ENCODE results near the gene NKAIN2. TPM values are rescaled to one million over a fixed set of nuclear protein-coding genes. Genes with fewer than 3 reads are reported as not detected.

Gene NKAIN2
- total RNA-seq, 1 experiment from 2014 or later, result not detected

DNA sequence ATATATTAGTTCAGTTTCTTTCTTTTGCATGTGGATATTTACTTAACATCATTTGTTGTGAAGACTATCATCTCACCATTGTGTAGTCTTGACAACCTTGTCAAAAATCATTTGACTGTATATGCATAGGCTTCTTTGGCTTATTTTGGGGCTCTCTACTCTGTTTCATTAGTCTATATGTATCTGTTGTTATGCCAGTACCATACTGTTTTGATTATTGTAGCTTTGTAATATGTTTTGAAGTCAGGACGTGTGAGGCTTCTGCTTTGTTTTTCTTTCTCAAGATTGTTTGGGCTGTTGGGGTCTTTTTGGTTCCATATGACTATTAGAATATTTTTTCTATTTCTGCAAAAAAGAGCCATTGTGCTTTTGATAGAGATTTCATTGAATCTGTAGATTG, 870.4 kb downstream of the NKAIN2 start:
- Mint-ChIP-seq H3K27ac (ENCODE audit: unreplicated experiment) (no peak overlapping the region), H3K9me3 (ENCODE audit: low read depth, unreplicated experiment) (peaks cover 8% of the 10 kb centered on the region), H3K4me3 (ENCODE audit: low read depth, unreplicated experiment) (no peak overlapping the region), H3K27me3 (ENCODE audit: unreplicated experiment) (no peaks in the 10 kb centered on the region), H3K4me1 (ENCODE audit: low read depth, unreplicated experiment) (peaks cover 10% of the 10 kb centered on the region), H3K36me3 (ENCODE audit: insufficient read depth, unreplicated experiment) (no peaks in the 10 kb centered on the region)
- TF ChIP-seq, protein P1, sequence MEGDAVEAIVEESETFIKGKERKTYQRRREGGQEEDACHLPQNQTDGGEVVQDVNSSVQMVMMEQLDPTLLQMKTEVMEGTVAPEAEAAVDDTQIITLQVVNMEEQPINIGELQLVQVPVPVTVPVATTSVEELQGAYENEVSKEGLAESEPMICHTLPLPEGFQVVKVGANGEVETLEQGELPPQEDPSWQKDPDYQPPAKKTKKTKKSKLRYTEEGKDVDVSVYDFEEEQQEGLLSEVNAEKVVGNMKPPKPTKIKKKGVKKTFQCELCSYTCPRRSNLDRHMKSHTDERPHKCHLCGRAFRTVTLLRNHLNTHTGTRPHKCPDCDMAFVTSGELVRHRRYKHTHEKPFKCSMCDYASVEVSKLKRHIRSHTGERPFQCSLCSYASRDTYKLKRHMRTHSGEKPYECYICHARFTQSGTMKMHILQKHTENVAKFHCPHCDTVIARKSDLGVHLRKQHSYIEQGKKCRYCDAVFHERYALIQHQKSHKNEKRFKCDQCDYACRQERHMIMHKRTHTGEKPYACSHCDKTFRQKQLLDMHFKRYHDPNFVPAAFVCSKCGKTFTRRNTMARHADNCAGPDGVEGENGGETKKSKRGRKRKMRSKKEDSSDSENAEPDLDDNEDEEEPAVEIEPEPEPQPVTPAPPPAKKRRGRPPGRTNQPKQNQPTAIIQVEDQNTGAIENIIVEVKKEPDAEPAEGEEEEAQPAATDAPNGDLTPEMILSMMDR (IDR thresholded peaks at IDR 0.05; ENCODE audit: unreplicated experiment), result no peak
- DNase-seq, result no peak
- CTCF ChIA-PET, result no interaction called here
- intact Hi-C loops (cut with micrococcal nuclease; ENCODE audit: unreplicated experiment), result no loop called here
- BruUV-seq (replicated peaks), result no TSS peak

DNA sequence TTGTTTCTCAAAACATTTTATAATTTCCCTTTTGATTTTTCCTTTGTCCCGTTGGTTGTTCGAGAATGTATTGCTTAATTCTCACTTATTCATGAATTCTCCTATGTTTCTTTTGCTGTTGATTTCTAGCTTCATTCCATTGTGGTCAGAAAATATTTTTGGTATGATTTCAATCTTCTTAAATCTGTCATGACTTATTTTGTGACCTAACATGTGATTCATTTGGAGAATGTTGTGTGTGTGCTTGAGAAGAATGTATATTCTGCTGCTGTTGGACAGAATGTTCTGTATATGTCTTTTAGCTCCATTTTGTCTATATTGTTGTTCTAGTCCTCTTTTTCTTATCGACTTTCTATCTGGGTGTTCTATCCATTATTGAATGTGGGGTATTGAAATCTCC, 872.4 kb downstream of the NKAIN2 start:
- no TSS peak for BruUV-seq (replicated peaks)
- Mint-ChIP-seq H3K27ac (ENCODE audit: unreplicated experiment) (no peak overlapping the region), H3K4me1 (ENCODE audit: low read depth, unreplicated experiment) (peaks cover 10% of the 10 kb centered on the region), H3K9me3 (ENCODE audit: low read depth, unreplicated experiment) (peaks cover 8% of the 10 kb centered on the region), H3K36me3 (ENCODE audit: insufficient read depth, unreplicated experiment) (no peaks in the 10 kb centered on the region), H3K4me3 (ENCODE audit: low read depth, unreplicated experiment) (no peak overlapping the region), H3K27me3 (ENCODE audit: unreplicated experiment) (no peaks in the 10 kb centered on the region)
- intact Hi-C loops (cut with micrococcal nuclease; ENCODE audit: unreplicated experiment), result no loop called here
- DNase-seq, result no peak
- TF ChIP-seq, protein P1 (IDR thresholded peaks at IDR 0.05; ENCODE audit: unreplicated experiment), result no peak
- CTCF ChIA-PET, result no interaction called here

DNA sequence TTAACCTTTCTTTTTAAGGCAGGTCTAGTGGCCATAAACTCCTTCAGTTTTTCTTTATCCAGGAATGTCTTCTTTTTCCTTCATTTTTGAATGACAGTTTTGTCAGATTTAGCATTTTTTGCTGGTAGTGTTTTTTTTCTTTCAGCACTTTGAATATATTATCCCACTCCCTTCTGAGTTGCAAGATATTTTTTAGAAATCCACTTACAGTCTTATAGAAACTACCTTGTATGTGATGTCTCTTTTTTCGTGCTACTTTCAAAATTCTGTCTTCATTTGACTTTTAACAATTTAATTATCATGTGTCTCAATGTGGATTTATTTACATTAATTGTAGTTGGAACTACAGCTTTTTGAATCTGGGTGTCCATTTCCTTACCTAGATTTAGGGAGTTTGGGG, 874.2 kb downstream of the NKAIN2 start:
- CTCF ChIA-PET, result no interaction called here
- H3K36me3 Mint-ChIP-seq (ENCODE audit: insufficient read depth, unreplicated experiment), result no peaks in the 10 kb centered on the region
- no TSS peak for BruUV-seq (replicated peaks)
- no peak overlapping the region for H3K27ac Mint-ChIP-seq (ENCODE audit: unreplicated experiment)
- H3K9me3 Mint-ChIP-seq (ENCODE audit: low read depth, unreplicated experiment), result peaks cover 8% of the 10 kb centered on the region
- peaks cover 10% of the 10 kb centered on the region for H3K4me1 Mint-ChIP-seq (ENCODE audit: low read depth, unreplicated experiment)
- no peaks in the 10 kb centered on the region for H3K27me3 Mint-ChIP-seq (ENCODE audit: unreplicated experiment)
- TF ChIP-seq, protein P1 (IDR thresholded peaks at IDR 0.05; ENCODE audit: unreplicated experiment), result no peak
- no peak overlapping the region for H3K4me3 Mint-ChIP-seq (ENCODE audit: low read depth, unreplicated experiment)
- DNase-seq, result no peak
- intact Hi-C loops (cut with micrococcal nuclease; ENCODE audit: unreplicated experiment), result no loop called here

DNA sequence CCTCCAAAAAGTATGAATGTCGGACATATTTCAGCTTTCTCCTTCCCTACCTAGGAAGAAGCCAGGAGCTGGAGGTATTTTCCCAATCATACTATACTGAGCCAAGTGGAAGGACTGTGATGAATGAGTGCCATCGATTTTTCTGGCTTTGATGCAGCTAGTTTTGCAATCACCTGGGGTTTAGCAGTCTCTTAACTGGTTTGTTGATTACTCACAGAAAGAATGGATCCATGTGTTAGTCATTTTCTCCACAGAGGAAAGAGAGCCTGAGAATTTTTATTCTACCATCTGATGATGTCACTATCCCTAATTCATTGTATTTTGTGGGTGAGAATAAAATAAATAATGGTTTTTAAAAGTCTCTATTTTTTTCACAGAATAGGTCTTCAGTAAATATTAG, 875.7 kb downstream of the NKAIN2 start:
- DNase-seq, result peak; percentile 39
- TF ChIP-seq, protein P1 (IDR thresholded peaks at IDR 0.05; ENCODE audit: unreplicated experiment), result no peak
- H3K4me1 Mint-ChIP-seq (ENCODE audit: low read depth, unreplicated experiment), result peaks cover 10% of the 10 kb centered on the region
- CTCF ChIA-PET, result no interaction called here
- H3K27ac Mint-ChIP-seq (ENCODE audit: unreplicated experiment), result peak overlapping the region; percentile 33
- intact Hi-C loops (cut with micrococcal nuclease; ENCODE audit: unreplicated experiment), result no loop called here
- H3K4me3 Mint-ChIP-seq (ENCODE audit: low read depth, unreplicated experiment), result no peak overlapping the region
- no peaks in the 10 kb centered on the region for H3K36me3 Mint-ChIP-seq (ENCODE audit: insufficient read depth, unreplicated experiment)
- H3K27me3 Mint-ChIP-seq (ENCODE audit: unreplicated experiment), result no peaks in the 10 kb centered on the region
- peaks cover 8% of the 10 kb centered on the region for H3K9me3 Mint-ChIP-seq (ENCODE audit: low read depth, unreplicated experiment)
- BruUV-seq (replicated peaks), result no TSS peak

Measured in Calu3 (cell line).